A549 (cell line): ENCODE data around the gene TEX2. TPM values are rescaled to one million over a fixed set of nuclear protein-coding genes. Genes with fewer than 3 reads are reported as not detected.
A peak's percentile ranks its signal among the peaks of the same experiment; 100 is the strongest.

Experiments used
- ATAC-seq, 2 experiments: fragments of 200-7000 bp in 1 of 2; fragments of >200 bp in 1 of 2; cut with Nextera tagmentation in 1 of 2; cut with Tn5 transposase in 1 of 2; 3 replicates each; pipeline versions ENCODE4 v1.8.0 to v1.9.1; 2018 to 2020; ENCODE audit warnings: mild to moderate bottlenecking in 1 of 2, moderate library complexity in 1 of 2
- CTCF ChIA-PET: fragments of 300-600 bp; sonication (Branson Sonifier 250); formaldehyde crosslinking; extraction: SDS; loops from one replicate; lab custom pipeline; 2021; ENCODE audit warnings: antibody characterized with exemption, inconsistent platforms; lab: Yijun Ruan, JAX
- POLR2A ChIA-PET: fragments of 350-600 bp; formaldehyde crosslinking; extraction: SDS; loops from one replicate; lab custom pipeline; 2021; ENCODE audit warnings: antibody characterized with exemption, inconsistent platforms; lab: Yijun Ruan, JAX
- DNase-seq, 2 experiments: peaks; one replicate each; pipeline versions ENCODE4 v3.0.0 to v3.0.0-alpha.2; 2011 to 2016; ENCODE audit warnings: low read depth in 1 of 2, low spot score in 1 of 2
- FAIRE-seq: peaks from 2 replicates; lab custom pipeline; 2011; peaks lifted over from hg19 to GRCh38; lab: Jason Lieb, UNC
- H3K27ac ChIP-seq, 2 experiments: fragments of >200 bp; sonication (Bioruptor Twin); formaldehyde crosslinking; 3 replicates each; pipeline ENCODE4 v1.5.1; 2016 to 2017
- H3K4me1 ChIP-seq: fragments of >200 bp; sonication (Bioruptor Twin); formaldehyde crosslinking; 3 replicates; pipeline ENCODE4 v1.6.1; 2016
- H3K4me2 ChIP-seq: fragments of >200 bp; sonication (Bioruptor Twin); formaldehyde crosslinking; 3 replicates; pipeline ENCODE4 v1.6.1; 2016
- H3K4me3 ChIP-seq: fragments of >200 bp; sonication (Bioruptor Twin); formaldehyde crosslinking; 3 replicates; pipeline ENCODE4 v1.5.1; 2016
- H3K9me3 ChIP-seq: fragments of >200 bp; sonication (Bioruptor Twin); formaldehyde crosslinking; 3 replicates; pipeline ENCODE4 v1.6.1; 2016
- CBX8 ChIP-seq: fragments of 200-600 bp; sonication (generic); IDR thresholded peaks from 2 replicates; pipeline ENCODE4 v1.6.1; 2016
- CHD2 ChIP-seq: fragments of 150-350 bp; IDR thresholded peaks from 2 replicates; pipeline ENCODE4 v1.6.1; 2014; ENCODE audit warnings: low read length; ENCODE audit not compliant: partially characterized antibody
- FOSL2 ChIP-seq, 2 experiments: fragments of 450-650 bp in 1 of 2; fragments of >200 bp in 1 of 2; sonication (Bioruptor Twin) in 1 of 2; formaldehyde crosslinking; IDR thresholded peaks; 2 replicates each; pipeline versions ENCODE4 v1.5.0 to v1.6.1; 2016 to 2020; ENCODE audit warnings: mild to moderate bottlenecking in 1 of 2, moderate library complexity in 1 of 2
- HEYL ChIP-seq: fragments of 250-450 bp; sonication (Bioruptor Pico); IDR thresholded peaks from 2 replicates; pipeline ENCODE4 v1.8.0; 2021; ENCODE audit warnings: mild to moderate bottlenecking, moderate library complexity
- JUN ChIP-seq, 2 experiments: fragments of >200 bp; sonication (Bioruptor Twin); formaldehyde crosslinking; IDR thresholded peaks; 2 replicates in 1 of 2; 3 replicates in 1 of 2; pipeline ENCODE4 v1.6.1; 2016 to 2017
- MAFK ChIP-seq: fragments of 450-650 bp; IDR thresholded peaks from 2 replicates; pipeline ENCODE4 v1.6.1; 2014; ENCODE audit not compliant: partially characterized antibody
- MAZ ChIP-seq: fragments of 150-350 bp; IDR thresholded peaks from 2 replicates; pipeline ENCODE4 v1.6.1; 2014; ENCODE audit warnings: antibody characterized with exemption, low read depth, low read length, borderline replicate concordance
- NFE2L2 ChIP-seq: fragments of 150-350 bp; conservative IDR thresholded peaks from 2 replicates; pipeline ENCODE4 v1.6.1; 2014; ENCODE audit warnings: low read length
- NR3C1 ChIP-seq: fragments of >200 bp; sonication (Bioruptor Twin); formaldehyde crosslinking; IDR thresholded peaks from 3 replicates; pipeline ENCODE4 v1.6.1; 2017
- PHF8 ChIP-seq: fragments of 200-600 bp; sonication (generic); IDR thresholded peaks from 2 replicates; pipeline ENCODE4 v1.6.1; 2016; ENCODE audit warnings: low read depth, mild to moderate bottlenecking, antibody characterized with exemption, moderate library complexity, borderline replicate concordance
- POLR2A ChIP-seq: IDR thresholded peaks from 2 replicates; pipeline ENCODE4 v1.6.1; 2012; ENCODE audit warnings: mild to moderate bottlenecking, low read length
- SREBF2 ChIP-seq: fragments of 450-650 bp; IDR thresholded peaks from 2 replicates; pipeline ENCODE4 v1.6.1; 2014; ENCODE audit warnings: mild to moderate bottlenecking, moderate library complexity
- TFCP2L1 ChIP-seq: fragments of 250-450 bp; sonication (Bioruptor Pico); IDR thresholded peaks from 2 replicates; pipeline ENCODE4 v1.5.0; 2021; ENCODE audit warnings: mild to moderate bottlenecking
- TP53 ChIP-seq: fragments of 250-450 bp; sonication (Bioruptor Pico); IDR thresholded peaks from 2 replicates; pipeline ENCODE4 v1.5.0; 2021; ENCODE audit warnings: mild to moderate bottlenecking, moderate library complexity
- ZSCAN20 ChIP-seq: fragments of 250-450 bp; sonication (Bioruptor Pico); IDR thresholded peaks from 2 replicates; pipeline ENCODE4 v1.8.0; 2022; ENCODE audit warnings: mild to moderate bottlenecking, moderate library complexity
- WGBS: methylation state at CpG from one replicate; pipeline ENCODE4 v1.1.6; 2017; ENCODE audit errors: missing lambda C conversion rate; 5-methylcytosine and 5-hydroxymethylcytosine counted together
- polyA plus RNA-seq, 4 experiments: library from polyadenylated mRNA; depleted of rRNA in 3 of 4; stranded (reverse); fragments of >200 nt; fragmentation: RNase III in 1 of 4; extraction: RNeasy Plus Mini Kit Qiagen cat#74134 plus additional on column Dnase treatment in 1 of 4; gene quantifications; 2 replicates in 3 of 4; 3 replicates in 1 of 4; pipeline ENCODE4 v1.2.3, GENCODE V29; 2011 to 2017
- TF ChIP-seq, protein P1 (sequence below): fragments of 250-450 bp; sonication (Bioruptor Pico); IDR thresholded peaks from 2 replicates; pipeline ENCODE4 v1.5.0; 2020; ENCODE audit warnings: low read depth, mild to moderate bottlenecking, moderate library complexity
- TF ChIP-seq, protein P2 (sequence below): fragments of 450-650 bp; IDR thresholded peaks from 2 replicates; pipeline ENCODE4 v1.6.1; 2014; ENCODE audit warnings: antibody characterized with exemption

The TEX2 gene
- polyA plus RNA-seq, 2 of the 4 experiments (the other 2 are of a cell fraction): 9.3 to 16.2 TPM

DNA sequence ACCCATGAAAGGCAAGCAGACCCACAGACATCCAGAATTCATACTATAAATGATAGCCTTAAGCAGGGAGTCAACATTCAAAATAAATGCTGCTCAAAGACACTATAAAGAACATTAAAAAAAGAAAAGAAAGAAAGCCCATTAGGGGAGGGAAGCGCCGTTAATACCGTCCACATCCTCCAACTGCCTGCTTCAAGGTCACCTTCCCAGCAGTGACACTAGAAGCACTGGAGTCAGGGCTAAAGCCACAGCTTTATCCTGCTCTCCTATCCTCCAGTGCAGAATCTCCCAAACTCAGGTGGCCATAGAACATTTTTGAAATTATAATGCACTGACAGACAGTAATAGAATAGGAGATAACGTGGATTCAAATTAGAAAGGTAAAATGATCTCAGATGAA, 59.4 kb downstream of the TEX2 start (continued):
- TF ChIP-seq, protein P1, sequence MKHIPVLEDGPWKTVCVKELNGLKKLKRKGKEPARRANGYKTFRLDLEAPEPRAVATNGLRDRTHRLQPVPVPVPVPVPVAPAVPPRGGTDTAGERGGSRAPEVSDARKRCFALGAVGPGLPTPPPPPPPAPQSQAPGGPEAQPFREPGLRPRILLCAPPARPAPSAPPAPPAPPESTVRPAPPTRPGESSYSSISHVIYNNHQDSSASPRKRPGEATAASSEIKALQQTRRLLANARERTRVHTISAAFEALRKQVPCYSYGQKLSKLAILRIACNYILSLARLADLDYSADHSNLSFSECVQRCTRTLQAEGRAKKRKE (CRISPR knock-in tag): no peak
- TF ChIP-seq TP53 (no peak), MAZ (no peak), PHF8 (no peak), MAFK (no peak), NR3C1 (no peak), CBX8 (no peak)

DNA sequence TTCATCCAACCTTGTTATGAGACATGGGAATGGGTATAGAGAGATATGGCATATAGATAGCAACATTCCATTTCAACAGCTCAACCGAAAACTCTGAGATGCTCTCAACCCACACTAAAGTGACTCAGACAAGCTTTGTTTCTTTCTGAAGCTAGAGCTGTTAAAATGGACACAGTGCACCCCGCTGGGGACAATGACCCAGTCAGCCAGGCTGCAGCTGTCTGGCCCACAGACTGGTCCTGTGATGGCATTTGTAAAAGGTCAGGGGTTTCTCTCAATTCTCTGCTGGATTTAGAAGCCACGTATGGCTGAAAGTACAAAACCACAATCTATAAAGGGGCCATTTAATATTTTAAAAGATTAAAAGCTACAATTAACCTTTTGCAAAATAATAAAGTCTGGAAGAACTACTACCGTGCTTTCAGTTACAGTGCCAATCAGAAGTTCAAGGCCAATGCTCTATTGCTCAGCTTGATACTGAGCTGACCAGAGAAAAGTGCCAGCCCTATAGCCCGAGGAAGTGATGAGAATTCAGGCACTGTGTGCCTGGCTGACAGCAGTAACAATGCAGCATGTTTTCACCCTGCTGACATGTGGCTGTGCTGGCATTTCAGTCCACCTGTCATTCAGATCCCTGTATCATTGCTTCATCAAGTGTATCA, 60.2 kb downstream of the TEX2 start:
- FAIRE-seq (no peak), ATAC-seq (0 out of 6 replicates have a peak, but pooled peaks of 1 of the 2 experiments have one; percentile 23), DNase-seq (no peak)
- CTCF ChIA-PET: interaction anchor here (1.1 to 1.6 kb wide), 4 partner anchors 35 to 291 kb away, joined by 3 to 4 read pairs (median 3); no protein-coding TSS in a partner anchor
- no peaks in the 10 kb centered on the region for H3K9me3 ChIP-seq
- H3K4me1 ChIP-seq: peaks cover 11% of the 10 kb centered on the region; the same call in 2 of the 3 replicates
- no peak overlapping the region for H3K4me3 ChIP-seq
- POLR2A ChIA-PET: no interaction called here
- 77% methylated on average over 5 of the region's 5 CpGs for WGBS
- no peak overlapping the region for H3K27ac ChIP-seq
- no peak overlapping the region for H3K4me2 ChIP-seq
- TF ChIP-seq NR3C1 (no peak), MAZ (no peak)

DNA sequence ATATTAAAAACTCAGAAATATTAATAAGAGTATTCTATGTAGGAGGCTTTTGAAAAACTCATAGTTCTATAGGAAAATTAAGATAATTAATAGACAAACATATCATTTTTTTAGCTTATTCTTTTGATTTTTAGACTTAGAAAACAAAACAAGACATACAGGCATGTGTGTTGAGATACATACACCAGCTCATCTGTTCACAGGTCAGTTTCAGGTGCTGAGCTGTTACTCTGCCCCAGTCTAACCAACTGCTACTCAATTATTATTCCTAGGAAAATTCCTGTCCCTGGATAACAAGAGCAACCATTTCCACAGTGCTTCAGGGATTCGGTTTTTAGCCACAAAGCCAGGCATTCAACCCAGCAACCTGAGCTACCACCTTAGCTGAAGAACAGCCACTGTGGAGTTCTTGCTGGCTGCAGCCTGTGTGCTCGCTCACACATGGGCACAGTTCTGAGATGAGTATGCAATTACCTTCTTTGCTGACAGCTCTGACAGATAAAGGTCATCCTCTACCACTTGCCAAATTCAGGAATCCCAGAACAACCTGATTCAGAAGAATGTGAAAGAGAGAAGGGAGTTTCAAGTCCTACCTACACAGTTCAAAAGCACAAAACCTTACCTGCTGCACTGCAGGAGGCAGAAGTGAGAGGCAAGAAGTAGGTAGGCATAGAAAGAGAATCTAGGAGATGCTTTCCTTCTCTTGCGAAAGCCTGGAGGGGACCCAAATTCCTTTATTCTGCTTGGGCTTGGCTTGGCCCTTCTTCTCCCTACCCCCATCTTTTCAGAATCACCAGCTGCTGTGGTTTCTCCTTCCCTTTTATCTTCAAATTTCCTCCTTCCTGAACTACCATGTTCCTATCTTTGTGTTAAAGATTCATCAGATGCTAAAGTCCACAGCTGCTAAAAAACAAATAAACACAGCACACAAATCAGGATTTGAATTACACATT, 62.7 kb downstream of the TEX2 start:
- WGBS: 67% methylated on average over 3 of the region's 3 CpGs
- no peak overlapping the region for H3K27ac ChIP-seq
- FAIRE-seq (no peak), DNase-seq (no peak), ATAC-seq (peak in 1 of 2 experiments; percentile 28; a peak in 1 of 6 replicates)
- peaks cover 11% of the 10 kb centered on the region; the same call in 2 of the 3 replicates for H3K4me1 ChIP-seq
- no peak overlapping the region for H3K4me3 ChIP-seq
- POLR2A ChIA-PET: no interaction called here
- peak overlapping the region; percentile 8; the same call in 1 of the 3 replicates for H3K4me2 ChIP-seq
- CTCF ChIA-PET: interaction anchor here (0.7 to 1.4 kb wide), 4 partner anchors 12 to 281 kb away, joined by 3 to 6 read pairs (median 4); partner anchors contain the start of gene GH1
- TF ChIP-seq CHD2: no peak
- TF ChIP-seq, protein P2, sequence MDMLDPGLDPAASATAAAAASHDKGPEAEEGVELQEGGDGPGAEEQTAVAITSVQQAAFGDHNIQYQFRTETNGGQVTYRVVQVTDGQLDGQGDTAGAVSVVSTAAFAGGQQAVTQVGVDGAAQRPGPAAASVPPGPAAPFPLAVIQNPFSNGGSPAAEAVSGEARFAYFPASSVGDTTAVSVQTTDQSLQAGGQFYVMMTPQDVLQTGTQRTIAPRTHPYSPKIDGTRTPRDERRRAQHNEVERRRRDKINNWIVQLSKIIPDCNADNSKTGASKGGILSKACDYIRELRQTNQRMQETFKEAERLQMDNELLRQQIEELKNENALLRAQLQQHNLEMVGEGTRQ: no peak
- no peak for TF ChIP-seq ZSCAN20
- no peak for TF ChIP-seq SREBF2
- no peak for TF ChIP-seq JUN (IDR thresholded peaks at IDR 0.05)
- 0 out of 3 replicates have a peak, but pooled peaks cover 2% of the 10 kb centered on the region for H3K9me3 ChIP-seq

DNA sequence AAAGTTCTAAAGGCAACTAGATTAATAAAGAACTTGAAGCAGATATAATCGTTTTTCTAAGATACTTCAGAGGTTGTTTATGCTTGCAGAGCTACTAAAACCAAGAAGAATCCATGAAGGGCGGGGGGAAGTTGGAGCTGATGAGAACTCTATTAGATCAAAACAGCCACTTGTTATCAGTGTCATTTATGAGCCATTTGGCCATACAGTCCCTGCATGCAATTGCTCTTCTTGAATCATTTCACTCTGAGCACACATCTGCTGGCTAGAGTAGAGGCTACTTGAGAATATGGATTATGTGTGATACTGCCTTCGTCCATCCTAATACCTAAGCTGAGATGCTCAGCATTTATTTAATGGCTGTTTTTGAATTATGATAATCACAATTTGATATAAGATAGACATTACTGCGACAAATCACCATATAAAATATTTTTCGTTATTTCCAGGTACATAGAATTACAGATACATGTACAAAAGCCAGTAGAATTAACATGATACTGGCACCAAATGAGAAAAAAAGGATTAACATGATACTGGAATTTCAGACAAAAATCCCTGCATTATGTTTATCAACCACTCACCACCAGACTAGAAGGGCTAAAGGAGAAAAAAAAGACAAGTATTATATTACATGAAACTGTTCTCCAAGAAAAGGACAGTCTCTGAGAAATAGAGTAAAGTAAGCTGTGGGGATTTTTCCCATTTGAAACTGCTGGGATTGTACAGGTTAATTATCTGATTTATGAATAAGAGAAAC, 64.5 kb downstream of the TEX2 start:
- Histone ChIP-seq H3K9me3 (0 out of 3 replicates have a peak, but pooled peaks cover 2% of the 10 kb centered on the region), H3K4me1 (peaks cover 11% of the 10 kb centered on the region; the same call in 2 of the 3 replicates)
- FAIRE-seq: no peak
- no peak for DNase-seq
- TF ChIP-seq, protein P2: no peak
- TF ChIP-seq FOSL2 (IDR thresholded peaks at IDR 0.05): no peak
- no peak for TF ChIP-seq FOSL2 (CRISPR knock-in tag; IDR thresholded peaks at IDR 0.05)
- TF ChIP-seq POLR2A: no peak
- no peak for TF ChIP-seq NFE2L2
- TF ChIP-seq HEYL: no peak
- TF ChIP-seq TP53: no peak
- no peak for TF ChIP-seq TFCP2L1 (CRISPR knock-in tag)
- TF ChIP-seq, all 56 proteins: peak for 0
- Histone ChIP-seq H3K4me2 (no peak overlapping the region), H3K4me3 (no peak overlapping the region), H3K27ac (no peak overlapping the region)
- WGBS: 69% methylated on average over 5 of the region's 5 CpGs
- ATAC-seq: no peak
- CTCF ChIA-PET: interaction anchor here (1.1 to 1.3 kb wide), 2 partner anchors 8 to 10 kb away, joined by 4 to 7 read pairs; no protein-coding TSS in a partner anchor
- POLR2A ChIA-PET: no interaction called here
